Astrocyte (in vitro differentiated cells and primary cell): ENCODE results near the gene C5orf22. TPM values are rescaled to one million over a fixed set of nuclear protein-coding genes. Genes with fewer than 3 reads are reported as not detected.

Source experiments
- DNase-seq: peaks from one replicate; pipeline ENCODE4 v3.0.0-alpha.2; 2010; ENCODE audit warnings: low read depth
- FAIRE-seq: peaks from 2 replicates; lab custom pipeline; 2011; peaks lifted over from hg19 to GRCh38; lab: Jason Lieb, UNC
- H2AFZ ChIP-seq: 2 replicates; pipeline ENCODE4 v1.6.0; 2012; ENCODE audit warnings: low read depth, low read length, inconsistent platforms
- H3K27ac ChIP-seq: 2 replicates; pipeline ENCODE4 v1.5.1; 2011; ENCODE audit warnings: low read depth, low read length, inconsistent platforms
- H3K27me3 ChIP-seq: 2 replicates; pipeline ENCODE4 v1.6.0; 2011; ENCODE audit warnings: low read length, inconsistent platforms; ENCODE audit not compliant: insufficient read depth
- H3K36me3 ChIP-seq: 2 replicates; pipeline ENCODE4 v1.5.1; 2011; ENCODE audit warnings: low read length, inconsistent platforms; ENCODE audit not compliant: insufficient read depth
- H3K4me1 ChIP-seq: 2 replicates; pipeline ENCODE4 v1.5.1; 2011; ENCODE audit warnings: low read length, inconsistent platforms; ENCODE audit not compliant: insufficient read depth
- H3K4me2 ChIP-seq: 2 replicates; pipeline ENCODE4 v1.6.0; 2012; ENCODE audit warnings: low read length, inconsistent platforms
- H3K4me3 ChIP-seq: 2 replicates; pipeline ENCODE4 v1.5.1; 2011; ENCODE audit warnings: low read depth, mild to moderate bottlenecking, low read length, inconsistent platforms; ENCODE audit not compliant: insufficient read depth
- H3K79me2 ChIP-seq: 2 replicates; pipeline ENCODE4 v1.6.0; 2012; ENCODE audit warnings: mild to moderate bottlenecking, low read length, inconsistent platforms; ENCODE audit not compliant: insufficient read depth
- H3K9ac ChIP-seq: 2 replicates; pipeline ENCODE4 v1.6.0; 2012; ENCODE audit warnings: mild to moderate bottlenecking, low read length, inconsistent platforms
- H3K9me3 ChIP-seq: 2 replicates; pipeline ENCODE4 v1.5.1; 2012; ENCODE audit warnings: low read depth, mild to moderate bottlenecking, low read length, inconsistent platforms; ENCODE audit not compliant: insufficient read depth
- H4K20me1 ChIP-seq: 2 replicates; pipeline ENCODE4 v1.6.0; 2012; ENCODE audit warnings: low read length, inconsistent platforms; ENCODE audit not compliant: insufficient read depth
- H3K27ac Mint-ChIP-seq: one replicate; pipeline ENCODE4 v1.8.0; 2021; ENCODE audit warnings: mild to moderate bottlenecking, mixed read lengths; ENCODE audit not compliant: unreplicated experiment
- H3K27me3 Mint-ChIP-seq: one replicate; pipeline ENCODE4 v1.8.0; 2021; ENCODE audit warnings: low read depth, mixed read lengths; ENCODE audit not compliant: unreplicated experiment
- H3K36me3 Mint-ChIP-seq: one replicate; pipeline ENCODE4 v1.8.0; 2021; ENCODE audit warnings: low read depth, mixed read lengths; ENCODE audit not compliant: unreplicated experiment
- H3K4me1 Mint-ChIP-seq: one replicate; pipeline ENCODE4 v1.8.0; 2021; ENCODE audit warnings: low read depth, mixed read lengths; ENCODE audit not compliant: unreplicated experiment
- H3K4me3 Mint-ChIP-seq: one replicate; pipeline ENCODE4 v1.8.0; 2021; ENCODE audit warnings: mild to moderate bottlenecking, moderate library complexity, mixed read lengths; ENCODE audit not compliant: unreplicated experiment
- H3K9me3 Mint-ChIP-seq: one replicate; pipeline ENCODE4 v1.8.0; 2021; ENCODE audit warnings: mild to moderate bottlenecking, mixed read lengths; ENCODE audit not compliant: unreplicated experiment
- EZH2 ChIP-seq: IDR thresholded peaks from 2 replicates; pipeline ENCODE4 v1.6.1; 2012; ENCODE audit warnings: mild to moderate bottlenecking, low read length, inconsistent platforms; ENCODE audit not compliant: insufficient read depth
- total RNA-seq: library from RNA; stranded (reverse); gene quantifications from 2 replicates; pipeline ENCODE4 v1.2.1, GENCODE V29; 2021
- TF ChIP-seq, protein P1 (sequence below): IDR thresholded peaks from 2 replicates; pipeline ENCODE4 v1.5.1; 2011; ENCODE audit warnings: low read depth, mild to moderate bottlenecking, inconsistent platforms, low read length, moderate library complexity; ENCODE audit not compliant: insufficient read depth

C5orf22 gene
- total RNA-seq, 1 donor from 2014 or later = 25.9 TPM

DNA sequence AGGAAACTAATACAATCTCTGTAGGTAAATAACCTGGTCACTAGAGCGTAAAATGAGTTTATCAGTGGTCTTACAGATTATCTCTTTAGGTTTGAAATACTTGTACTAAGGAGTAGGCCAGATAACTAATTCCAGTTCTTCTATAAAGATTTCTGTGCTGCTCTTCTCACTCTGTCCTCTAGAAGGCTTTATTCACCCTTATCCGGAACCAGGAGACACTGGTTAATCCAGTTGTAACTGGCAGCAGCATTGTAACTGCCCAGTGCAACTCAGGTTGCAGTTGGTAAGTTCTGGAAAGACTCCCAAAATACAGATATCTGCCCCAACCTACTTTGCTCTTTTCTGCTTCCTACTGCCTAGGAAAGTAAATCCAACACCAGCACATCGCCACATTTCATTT, 19.8 kb downstream of the C5orf22 start:
- Histone ChIP-seq H3K79me2 (no peaks in the 10 kb centered on the region), H3K27ac (no peak overlapping the region), H2AFZ (no peak overlapping the region), H3K4me1 (peaks cover 4% of the 10 kb centered on the region), H3K27me3 (no peaks in the 10 kb centered on the region), H3K4me3 (no peak overlapping the region), H3K9ac (no peak overlapping the region), H3K4me2 (no peak overlapping the region), H4K20me1 (no peaks in the 10 kb centered on the region), H3K36me3 (peaks cover 25% of the 10 kb centered on the region), H3K9me3 (no peaks in the 10 kb centered on the region)
- Mint-ChIP-seq H3K36me3 (peaks cover 34% of the 10 kb centered on the region), H3K27ac (no peak overlapping the region), H3K27me3 (no peaks in the 10 kb centered on the region), H3K9me3 (peaks cover under 1% of the 10 kb centered on the region), H3K4me1 (no peaks in the 10 kb centered on the region), H3K4me3 (no peak overlapping the region)
- FAIRE-seq (no peak), DNase-seq (no peak)
- TF ChIP-seq EZH2 = no peak

DNA sequence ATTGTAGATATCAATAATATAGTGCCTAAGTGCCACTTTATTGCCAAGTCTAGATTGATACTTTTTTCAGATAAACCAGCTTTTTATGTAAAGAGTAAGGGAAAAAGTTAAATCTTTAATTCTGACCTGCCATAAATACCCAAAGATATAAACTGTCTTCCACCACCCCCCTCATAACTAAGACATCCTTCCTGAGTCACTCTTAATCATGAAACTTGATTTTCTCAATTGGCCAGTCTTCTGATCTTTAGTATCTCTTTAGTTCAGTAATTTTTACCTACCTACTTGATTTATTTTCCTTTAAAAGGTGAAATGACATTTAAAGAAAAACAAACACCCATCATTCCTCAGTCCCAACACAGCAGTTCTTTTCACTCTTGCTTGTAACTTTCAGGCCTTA, 21.8 kb downstream of the C5orf22 start:
- H3K27ac Mint-ChIP-seq = no peak overlapping the region
- Histone ChIP-seq H3K4me1 (peaks cover 4% of the 10 kb centered on the region), H3K36me3 (peaks cover 21% of the 10 kb centered on the region), H3K4me3 (no peak overlapping the region), H3K9me3 (no peaks in the 10 kb centered on the region), H4K20me1 (no peaks in the 10 kb centered on the region), H3K27me3 (no peaks in the 10 kb centered on the region), H2AFZ (no peak overlapping the region), H3K27ac (peak overlapping the region; percentile 59), H3K4me2 (peak overlapping the region; percentile 20), H3K79me2 (no peaks in the 10 kb centered on the region), H3K9ac (peak overlapping the region; percentile 4)
- DNase-seq (no peak), FAIRE-seq (no peak)
- peaks cover 18% of the 10 kb centered on the region for H3K36me3 Mint-ChIP-seq
- no peaks in the 10 kb centered on the region for H3K27me3 Mint-ChIP-seq
- no peak overlapping the region for H3K4me3 Mint-ChIP-seq
- no peaks in the 10 kb centered on the region for H3K4me1 Mint-ChIP-seq
- TF ChIP-seq, protein P1, sequence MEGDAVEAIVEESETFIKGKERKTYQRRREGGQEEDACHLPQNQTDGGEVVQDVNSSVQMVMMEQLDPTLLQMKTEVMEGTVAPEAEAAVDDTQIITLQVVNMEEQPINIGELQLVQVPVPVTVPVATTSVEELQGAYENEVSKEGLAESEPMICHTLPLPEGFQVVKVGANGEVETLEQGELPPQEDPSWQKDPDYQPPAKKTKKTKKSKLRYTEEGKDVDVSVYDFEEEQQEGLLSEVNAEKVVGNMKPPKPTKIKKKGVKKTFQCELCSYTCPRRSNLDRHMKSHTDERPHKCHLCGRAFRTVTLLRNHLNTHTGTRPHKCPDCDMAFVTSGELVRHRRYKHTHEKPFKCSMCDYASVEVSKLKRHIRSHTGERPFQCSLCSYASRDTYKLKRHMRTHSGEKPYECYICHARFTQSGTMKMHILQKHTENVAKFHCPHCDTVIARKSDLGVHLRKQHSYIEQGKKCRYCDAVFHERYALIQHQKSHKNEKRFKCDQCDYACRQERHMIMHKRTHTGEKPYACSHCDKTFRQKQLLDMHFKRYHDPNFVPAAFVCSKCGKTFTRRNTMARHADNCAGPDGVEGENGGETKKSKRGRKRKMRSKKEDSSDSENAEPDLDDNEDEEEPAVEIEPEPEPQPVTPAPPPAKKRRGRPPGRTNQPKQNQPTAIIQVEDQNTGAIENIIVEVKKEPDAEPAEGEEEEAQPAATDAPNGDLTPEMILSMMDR = no peak
- no peak for TF ChIP-seq EZH2
- H3K9me3 Mint-ChIP-seq = no peaks in the 10 kb centered on the region

DNA sequence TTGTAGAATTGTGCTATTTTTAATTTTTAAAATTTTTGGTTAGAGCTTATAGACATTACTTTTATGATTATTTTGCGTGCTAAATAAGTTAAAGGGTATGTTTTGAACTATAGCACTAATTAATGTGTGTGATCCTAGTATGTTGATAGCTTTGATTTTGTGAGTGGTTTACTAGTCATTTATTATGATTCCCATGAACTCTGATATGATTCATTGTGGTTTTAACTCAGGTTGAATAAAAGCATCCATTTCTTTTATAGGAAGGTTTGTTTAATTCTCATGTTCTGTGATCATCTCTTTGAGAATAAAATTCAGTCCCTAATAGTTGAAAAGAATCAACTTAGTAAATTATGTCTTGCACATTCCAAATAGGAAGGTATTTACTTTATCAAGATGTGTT, 22.5 kb downstream of the C5orf22 start:
- no peaks in the 10 kb centered on the region for H3K79me2 ChIP-seq
- Mint-ChIP-seq H3K9me3 (no peaks in the 10 kb centered on the region), H3K4me1 (no peaks in the 10 kb centered on the region), H3K27ac (no peak overlapping the region), H3K36me3 (peaks cover 18% of the 10 kb centered on the region), H3K27me3 (no peaks in the 10 kb centered on the region), H3K4me3 (no peak overlapping the region)
- TF ChIP-seq EZH2 = no peak
- TF ChIP-seq, protein P1 = no peak
- peaks cover 4% of the 10 kb centered on the region for H3K4me1 ChIP-seq
- no peak overlapping the region for H2AFZ ChIP-seq
- H4K20me1 ChIP-seq = no peaks in the 10 kb centered on the region
- H3K4me3 ChIP-seq = no peak overlapping the region
- peak overlapping the region; percentile 59 for H3K27ac ChIP-seq
- H3K9ac ChIP-seq = no peak overlapping the region
- H3K36me3 ChIP-seq = peaks cover 19% of the 10 kb centered on the region
- H3K27me3 ChIP-seq = no peaks in the 10 kb centered on the region
- DNase-seq (peak; percentile 21), FAIRE-seq (no peak)
- H3K4me2 ChIP-seq = no peak overlapping the region
- no peaks in the 10 kb centered on the region for H3K9me3 ChIP-seq
